GM12872 (cell line): ENCODE measurements around the gene MTNR1B.

ENCODE experiments used
- TF ChIP-seq, protein P1 (sequence below): IDR thresholded peaks from 3 replicates; pipeline ENCODE4 v1.5.1; 2011; ENCODE audit warnings: low read depth, mild to moderate bottlenecking, low read length, moderate library complexity; ENCODE audit not compliant: insufficient read depth

Gene MTNR1B

DNA sequence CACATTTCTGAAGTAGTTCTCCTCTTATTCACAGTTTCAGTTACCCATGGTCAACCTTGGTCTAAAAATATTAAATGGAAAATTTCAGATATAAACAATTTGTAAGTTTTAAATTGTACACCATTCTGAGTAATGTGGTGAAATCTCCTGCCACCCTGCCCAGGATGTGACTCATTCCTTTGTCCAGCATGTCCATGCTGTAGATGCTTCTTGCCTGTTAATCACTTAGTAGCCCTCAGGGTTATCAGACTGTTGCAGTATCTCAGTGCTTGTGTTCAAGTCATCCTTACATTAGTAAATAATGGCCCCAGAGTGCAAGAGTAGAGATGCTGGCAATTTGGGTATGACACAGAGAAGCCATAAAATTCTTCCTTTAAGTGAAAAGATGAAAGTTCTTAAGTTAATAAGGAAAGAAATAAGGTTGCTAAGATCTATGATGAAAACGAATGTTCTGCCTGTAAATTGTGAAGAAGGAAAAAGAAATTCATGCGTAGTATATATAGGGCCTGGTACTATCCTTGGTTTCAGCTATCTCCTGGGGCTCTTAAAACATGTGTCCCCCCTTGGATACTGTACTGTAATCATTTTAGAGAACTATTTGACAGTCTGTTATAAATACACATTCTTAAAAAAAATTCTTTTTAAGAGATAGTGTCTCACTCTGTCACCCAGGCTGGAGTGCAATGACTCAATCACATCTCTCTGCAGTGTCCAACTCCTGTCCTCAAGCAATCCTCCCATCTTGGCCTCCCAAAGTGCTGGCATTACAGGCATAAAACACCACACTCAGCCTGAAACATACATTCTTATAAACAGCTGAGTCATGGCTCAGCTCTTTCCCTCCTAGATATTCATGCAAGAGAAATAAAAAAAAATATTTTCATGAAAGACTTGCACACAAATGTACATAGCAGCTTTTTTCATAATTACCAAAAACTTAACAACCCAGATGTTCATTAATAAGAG, 31.3 kb downstream of the MTNR1B start:
- TF ChIP-seq, protein P1, sequence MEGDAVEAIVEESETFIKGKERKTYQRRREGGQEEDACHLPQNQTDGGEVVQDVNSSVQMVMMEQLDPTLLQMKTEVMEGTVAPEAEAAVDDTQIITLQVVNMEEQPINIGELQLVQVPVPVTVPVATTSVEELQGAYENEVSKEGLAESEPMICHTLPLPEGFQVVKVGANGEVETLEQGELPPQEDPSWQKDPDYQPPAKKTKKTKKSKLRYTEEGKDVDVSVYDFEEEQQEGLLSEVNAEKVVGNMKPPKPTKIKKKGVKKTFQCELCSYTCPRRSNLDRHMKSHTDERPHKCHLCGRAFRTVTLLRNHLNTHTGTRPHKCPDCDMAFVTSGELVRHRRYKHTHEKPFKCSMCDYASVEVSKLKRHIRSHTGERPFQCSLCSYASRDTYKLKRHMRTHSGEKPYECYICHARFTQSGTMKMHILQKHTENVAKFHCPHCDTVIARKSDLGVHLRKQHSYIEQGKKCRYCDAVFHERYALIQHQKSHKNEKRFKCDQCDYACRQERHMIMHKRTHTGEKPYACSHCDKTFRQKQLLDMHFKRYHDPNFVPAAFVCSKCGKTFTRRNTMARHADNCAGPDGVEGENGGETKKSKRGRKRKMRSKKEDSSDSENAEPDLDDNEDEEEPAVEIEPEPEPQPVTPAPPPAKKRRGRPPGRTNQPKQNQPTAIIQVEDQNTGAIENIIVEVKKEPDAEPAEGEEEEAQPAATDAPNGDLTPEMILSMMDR = no peak

DNA sequence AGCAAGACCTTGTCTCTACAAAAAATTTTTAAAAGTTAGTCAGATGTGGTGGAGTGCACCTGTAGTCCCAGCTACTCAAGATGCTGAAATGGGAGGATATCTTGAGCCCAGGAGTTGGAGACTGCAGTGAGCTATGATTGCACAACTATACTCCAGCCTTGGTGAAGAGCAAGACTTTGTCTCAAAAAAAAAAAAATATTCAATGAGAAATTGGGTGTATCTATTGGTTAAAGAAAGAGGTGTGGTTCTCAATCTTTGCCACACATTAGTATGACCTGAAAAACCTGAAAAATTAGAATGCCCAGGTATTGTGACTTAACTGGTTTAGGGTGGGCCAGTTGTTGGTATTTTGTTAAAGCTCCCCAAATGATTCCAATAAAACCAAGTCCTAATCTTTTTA, 32.4 kb downstream of the MTNR1B start:
- TF ChIP-seq, protein P1 = no peak

DNA sequence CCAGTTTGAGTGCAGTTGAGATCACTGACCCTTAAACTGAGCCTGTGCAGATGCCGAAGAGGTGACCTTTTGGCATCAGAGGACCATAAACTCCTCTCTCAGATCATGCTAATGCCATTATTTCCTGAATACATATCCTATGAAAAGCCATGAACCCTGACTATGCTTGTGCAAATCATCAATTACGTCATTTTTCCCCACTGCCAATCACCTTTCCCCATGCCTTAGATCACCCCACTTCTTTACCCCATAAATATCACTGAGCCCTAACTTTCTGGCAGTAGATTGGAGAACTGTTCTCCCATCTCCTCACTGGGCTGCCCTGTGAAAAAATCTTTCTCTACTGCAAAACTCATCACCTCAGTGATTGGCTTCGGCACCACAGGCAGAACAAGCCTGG, 32.9 kb downstream of the MTNR1B start:
- TF ChIP-seq, protein P1 = no peak

DNA sequence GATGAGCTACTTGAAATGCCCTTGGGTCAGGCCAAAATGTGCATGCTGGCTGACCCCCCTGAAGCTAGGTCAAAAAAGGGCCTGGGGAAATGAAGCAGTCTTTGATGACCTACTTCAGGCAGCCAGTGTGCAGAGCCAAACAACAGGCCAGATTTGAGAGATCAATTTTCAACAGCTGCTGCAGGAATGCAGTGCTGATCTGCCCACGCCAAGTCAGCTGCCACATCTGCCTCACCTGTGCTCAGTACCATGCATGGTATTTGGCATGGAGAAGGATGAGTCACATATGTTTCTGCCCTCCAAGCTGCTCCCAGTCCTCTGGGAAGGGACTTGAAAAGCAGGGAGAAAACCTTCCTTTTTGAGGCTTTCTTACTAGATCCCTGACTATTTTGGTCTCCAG, 35.8 kb downstream of the MTNR1B start:
- TF ChIP-seq, protein P1 = no peak

DNA sequence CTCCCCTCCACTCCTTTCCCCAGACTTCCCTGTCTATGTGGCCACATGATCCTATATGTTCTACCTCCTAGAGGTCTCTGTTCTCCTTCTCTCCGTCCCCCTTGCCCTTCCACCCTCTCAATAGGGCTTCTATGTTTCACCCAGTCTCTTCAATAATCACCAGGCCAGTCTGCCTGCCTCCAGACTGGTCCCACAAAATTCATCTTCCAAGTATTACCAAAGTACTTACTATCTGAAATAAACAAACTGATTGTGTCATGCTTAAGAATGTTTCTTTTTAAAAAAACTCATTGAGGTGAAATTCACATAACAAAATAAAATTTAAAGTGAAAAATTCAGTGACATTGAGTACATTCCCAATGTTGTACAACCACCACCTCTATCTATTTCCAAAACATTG, 44.2 kb downstream of the MTNR1B start:
- TF ChIP-seq, protein P1 = no peak

DNA sequence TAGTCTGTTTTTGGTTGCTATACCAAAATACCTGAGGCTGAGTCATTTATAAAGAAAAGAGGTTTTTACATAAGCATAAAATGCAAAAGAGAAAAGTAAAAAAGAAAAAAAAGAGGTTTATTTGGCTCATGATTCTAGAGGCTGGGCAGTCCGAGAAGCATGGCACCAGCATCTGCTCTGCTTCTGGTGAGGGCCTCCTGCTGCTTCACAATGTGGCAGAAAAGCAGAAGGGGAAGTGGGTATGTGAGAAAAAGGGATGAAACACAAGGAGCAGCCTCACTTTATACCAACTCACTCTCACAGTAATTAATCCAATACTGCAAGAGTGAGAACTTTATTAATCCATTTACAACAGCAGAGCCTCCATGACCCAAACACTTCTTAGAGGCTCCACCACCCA, 47.1 kb downstream of the MTNR1B start:
- TF ChIP-seq, protein P1 = no peak

DNA sequence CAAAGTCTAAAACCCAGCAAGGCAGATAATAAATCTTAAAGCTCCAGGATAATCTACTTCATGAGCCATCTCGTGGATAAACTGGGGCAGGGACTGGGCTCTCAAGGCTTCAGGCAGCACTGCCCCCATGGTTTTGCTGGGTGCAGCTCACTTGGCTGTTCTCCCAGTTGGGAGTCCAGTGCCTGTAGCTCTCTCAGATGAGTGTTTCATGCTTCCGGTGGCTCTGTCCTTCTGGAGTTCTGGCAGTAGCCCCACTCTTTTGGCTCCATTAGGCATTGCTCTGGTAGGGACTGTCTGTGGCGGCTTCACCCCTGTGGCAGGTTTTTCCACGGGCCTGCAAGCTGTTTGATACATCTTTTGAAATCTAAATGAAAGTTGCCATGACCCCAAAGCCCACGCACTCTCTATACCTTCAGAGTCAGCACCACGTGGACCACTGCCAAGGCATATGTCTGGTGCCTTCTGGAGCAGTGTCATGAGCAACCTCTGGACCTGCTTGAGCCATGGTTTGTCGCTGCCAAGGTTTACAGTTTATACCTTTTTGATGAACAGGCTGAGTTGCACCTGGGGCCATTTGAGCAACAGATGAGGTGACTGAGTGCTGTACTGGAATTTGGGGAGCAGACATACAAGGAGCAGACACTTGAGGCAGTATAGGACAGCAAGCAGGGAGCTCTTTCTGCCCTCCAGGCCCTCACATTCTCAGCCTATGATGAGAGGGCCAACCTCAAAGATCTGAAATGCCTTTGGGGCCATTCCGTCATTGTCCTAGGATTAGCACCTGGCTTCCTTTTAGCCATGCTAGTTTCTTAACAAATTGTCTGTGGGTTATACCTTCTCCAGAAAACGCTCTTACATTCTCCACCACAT, 48.6 kb downstream of the MTNR1B start:
- TF ChIP-seq, protein P1 = no peak
